Esophagus muscularis mucosa (tissue), 4 donors: ENCODE results near the gene FETUB. TPM values are rescaled to one million over a fixed set of nuclear protein-coding genes. Genes with fewer than 3 reads are reported as not detected.
"Not testable (repeated sequence)": the region's sequence is repeated elsewhere in the genome, so short reads cannot be mapped to it uniquely, and the experiment has no call there.

Experiments
- DNase-seq: peaks from one replicate; pipeline ENCODE4 v3.0.0-alpha.2; 2017; ENCODE audit errors: extremely low spot score
- H3K27ac ChIP-seq, 4 donors: fragments of 200-600 bp; sonication (generic); replicated peaks in 1 of 4; 1 replicate in 3 of 4; 2 replicates in 1 of 4; pipeline ENCODE4 v1.5.1; 2016 to 2019; ENCODE audit warnings: mild to moderate bottlenecking in 1 of 4
- H3K27me3 ChIP-seq, 4 donors: fragments of 200-600 bp; sonication (generic); one replicate each; pipeline versions ENCODE4 v1.5.1 to v1.6.0; 2016 to 2019
- H3K36me3 ChIP-seq, 4 donors: fragments of 200-600 bp; sonication (generic); one replicate each; pipeline ENCODE4 v1.5.1; 2016 to 2019
- H3K4me1 ChIP-seq, 4 donors: fragments of 200-600 bp; sonication (generic); one replicate each; pipeline ENCODE4 v1.5.1; 2016 to 2019
- H3K4me3 ChIP-seq, 4 donors: fragments of 200-600 bp; sonication (generic); 1 replicate in 2 of 4; 2 replicates in 2 of 4; pipeline ENCODE4 v1.5.1; 2016 to 2019; ENCODE audit warnings: mild to moderate bottlenecking in 4 of 4, moderate library complexity in 1 of 4
- H3K9me3 ChIP-seq, 4 donors: fragments of 200-600 bp; sonication (generic); 1 replicate in 3 of 4; 2 replicates in 1 of 4; pipeline ENCODE4 v1.5.1; 2016 to 2019
- EP300 ChIP-seq: sonication (generic); formaldehyde crosslinking; IDR thresholded peaks from one replicate; pipeline ENCODE4 v1.6.1; 2017; ENCODE audit warnings: antibody characterized with exemption
- POLR2A ChIP-seq: fragments of 450-650 bp; IDR thresholded peaks from one replicate; pipeline ENCODE4 v1.6.1; 2017; ENCODE audit warnings: antibody characterized with exemption, moderate library complexity, mild to moderate bottlenecking, low read depth
- POLR2AphosphoS5 ChIP-seq, 2 donors: sonication (generic); formaldehyde crosslinking; IDR thresholded peaks; one replicate each; pipeline ENCODE4 v1.6.1; 2017; ENCODE audit warnings: antibody characterized with exemption in 2 of 2
- WGBS: methylation state at CpG from one replicate; pipeline ENCODE4 v1.1.5; 2018; 5-methylcytosine and 5-hydroxymethylcytosine counted together
- intact Hi-C: fragments of 100-400 bp; cut with DNase I; formaldehyde crosslinking; loops from one replicate; pipeline ENCODE4 v1.15.1; 2023
- total RNA-seq, 4 donors: library from RNA; depleted of rRNA; stranded (reverse); fragments of >200 nt; gene quantifications; one replicate each; pipeline versions ENCODE4 v1.1.0 to v1.2.1, GENCODE V29; 2016
- TF ChIP-seq, protein P1 (sequence below), 3 experiments: fragments of 200-600 bp in 2 of 3; fragments of 450-650 bp in 1 of 3; sonication (generic) in 2 of 3; IDR thresholded peaks; one replicate each; pipeline ENCODE4 v1.5.1; 2017 to 2019; ENCODE audit warnings: antibody characterized with exemption in 3 of 3, mild to moderate bottlenecking in 2 of 3, moderate library complexity in 1 of 3

FETUB gene
- total RNA-seq, 4 donors from 2014 or later = not detected

DNA sequence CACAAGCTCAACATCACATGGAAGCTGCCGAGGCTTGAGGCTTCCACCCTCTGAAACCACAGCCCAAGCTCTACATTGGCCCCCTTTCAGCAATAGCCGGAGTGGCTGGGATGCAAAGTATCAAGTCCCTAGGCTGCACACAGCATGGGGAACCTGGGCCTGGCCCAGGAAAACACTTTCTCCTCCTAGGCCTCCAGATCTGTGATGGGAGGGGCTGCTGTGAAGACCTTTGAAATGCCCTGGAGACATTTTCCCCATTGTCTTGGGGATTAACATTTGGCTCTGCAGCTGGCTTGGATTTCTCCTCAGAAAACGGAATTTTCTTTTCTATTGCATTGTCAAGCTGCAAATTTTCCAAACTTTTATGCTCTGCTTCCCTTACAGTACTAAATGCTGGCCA, 43.8 kb downstream of the FETUB start:
- Histone ChIP-seq H3K36me3 (no peaks in the 10 kb centered on the region), H3K9me3 (no peaks in the 10 kb centered on the region), H3K27ac (no peak overlapping the region), H3K27me3 (peaks cover 0 to 32% (median 0%) of the 10 kb centered on the region in 4 donors), H3K4me1 (no peaks in the 10 kb centered on the region), H3K4me3 (no peak overlapping the region)
- no peak for DNase-seq
- intact Hi-C loops = no loop called here
- WGBS = 82% methylated on average over 3 of the region's 3 CpGs
- TF ChIP-seq POLR2AphosphoS5 (IDR thresholded peaks at IDR 0.05) = no peak
- TF ChIP-seq POLR2A = no peak
- TF ChIP-seq EP300 = no peak
- TF ChIP-seq, protein P1, sequence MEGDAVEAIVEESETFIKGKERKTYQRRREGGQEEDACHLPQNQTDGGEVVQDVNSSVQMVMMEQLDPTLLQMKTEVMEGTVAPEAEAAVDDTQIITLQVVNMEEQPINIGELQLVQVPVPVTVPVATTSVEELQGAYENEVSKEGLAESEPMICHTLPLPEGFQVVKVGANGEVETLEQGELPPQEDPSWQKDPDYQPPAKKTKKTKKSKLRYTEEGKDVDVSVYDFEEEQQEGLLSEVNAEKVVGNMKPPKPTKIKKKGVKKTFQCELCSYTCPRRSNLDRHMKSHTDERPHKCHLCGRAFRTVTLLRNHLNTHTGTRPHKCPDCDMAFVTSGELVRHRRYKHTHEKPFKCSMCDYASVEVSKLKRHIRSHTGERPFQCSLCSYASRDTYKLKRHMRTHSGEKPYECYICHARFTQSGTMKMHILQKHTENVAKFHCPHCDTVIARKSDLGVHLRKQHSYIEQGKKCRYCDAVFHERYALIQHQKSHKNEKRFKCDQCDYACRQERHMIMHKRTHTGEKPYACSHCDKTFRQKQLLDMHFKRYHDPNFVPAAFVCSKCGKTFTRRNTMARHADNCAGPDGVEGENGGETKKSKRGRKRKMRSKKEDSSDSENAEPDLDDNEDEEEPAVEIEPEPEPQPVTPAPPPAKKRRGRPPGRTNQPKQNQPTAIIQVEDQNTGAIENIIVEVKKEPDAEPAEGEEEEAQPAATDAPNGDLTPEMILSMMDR (IDR thresholded peaks at IDR 0.05) = no peak

DNA sequence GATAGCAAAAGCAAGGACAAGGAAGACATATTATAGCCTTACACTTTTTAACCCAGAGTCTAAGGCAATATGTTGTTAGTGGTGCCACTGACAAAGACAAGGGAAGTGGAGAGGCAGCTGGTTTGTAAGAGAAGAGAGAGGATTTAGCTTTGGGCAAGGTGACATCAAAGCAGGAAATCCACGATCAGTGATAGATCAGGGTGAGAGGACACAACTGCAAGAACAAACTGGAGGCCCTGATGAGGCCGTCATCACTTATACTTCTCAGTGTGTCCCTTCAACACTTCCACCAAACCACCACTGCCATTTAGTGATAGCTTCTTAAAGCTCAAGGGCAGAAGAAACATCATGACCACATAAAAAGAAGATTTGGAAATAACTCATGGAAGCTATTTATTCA, 46.3 kb downstream of the FETUB start:
- 50% methylated on average over 2 of the region's 2 CpGs for WGBS
- H3K9me3 ChIP-seq, H3K4me1 ChIP-seq, H3K36me3 ChIP-seq, intact Hi-C loops, DNase-seq, H3K27ac ChIP-seq, H3K4me3 ChIP-seq: not testable (repeated sequence)
- H3K27me3 ChIP-seq = peaks cover 0 to 32% (median 0%) of the 10 kb centered on the region in 4 donors

DNA sequence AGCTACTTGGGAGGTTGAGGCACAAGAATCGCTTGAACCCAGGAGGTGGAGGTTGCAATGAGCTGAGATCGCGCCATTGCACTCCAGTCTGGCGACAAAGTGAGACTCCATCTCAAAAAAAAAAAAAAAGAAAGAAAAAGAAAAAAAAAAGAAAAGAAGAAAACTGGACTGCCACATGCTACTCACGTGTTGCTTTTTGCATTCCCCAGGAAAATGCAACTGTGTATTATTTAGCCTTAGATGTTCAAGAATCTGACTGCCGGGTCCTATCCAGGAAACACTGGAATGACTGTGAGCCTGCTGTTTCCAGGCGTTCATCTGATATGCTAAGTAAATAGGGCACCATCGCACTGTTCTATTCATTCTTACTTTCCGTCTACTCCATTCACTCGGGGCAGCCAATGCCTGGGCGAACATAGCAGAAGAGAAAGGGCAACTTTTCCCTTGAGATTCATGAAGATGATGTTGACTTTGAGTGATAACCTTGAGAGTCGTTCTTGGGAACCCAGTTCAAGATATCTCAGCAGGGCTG, 47.0 kb downstream of the FETUB start:
- H3K4me3 ChIP-seq = no peak overlapping the region
- DNase-seq = no peak
- no peak overlapping the region for H3K27ac ChIP-seq
- TF ChIP-seq POLR2AphosphoS5 (IDR thresholded peaks at IDR 0.05) = no peak
- TF ChIP-seq, protein P1 (IDR thresholded peaks at IDR 0.05) = no peak
- no peak for TF ChIP-seq EP300
- TF ChIP-seq POLR2A = no peak
- no peaks in the 10 kb centered on the region for H3K4me1 ChIP-seq
- H3K27me3 ChIP-seq = peaks cover 0 to 32% (median 0%) of the 10 kb centered on the region in 4 donors
- H3K36me3 ChIP-seq = no peaks in the 10 kb centered on the region
- no peaks in the 10 kb centered on the region for H3K9me3 ChIP-seq
- 86% methylated on average over 12 of the region's 12 CpGs for whole genome bisulfite sequencing
- intact Hi-C loops = no loop called here

DNA sequence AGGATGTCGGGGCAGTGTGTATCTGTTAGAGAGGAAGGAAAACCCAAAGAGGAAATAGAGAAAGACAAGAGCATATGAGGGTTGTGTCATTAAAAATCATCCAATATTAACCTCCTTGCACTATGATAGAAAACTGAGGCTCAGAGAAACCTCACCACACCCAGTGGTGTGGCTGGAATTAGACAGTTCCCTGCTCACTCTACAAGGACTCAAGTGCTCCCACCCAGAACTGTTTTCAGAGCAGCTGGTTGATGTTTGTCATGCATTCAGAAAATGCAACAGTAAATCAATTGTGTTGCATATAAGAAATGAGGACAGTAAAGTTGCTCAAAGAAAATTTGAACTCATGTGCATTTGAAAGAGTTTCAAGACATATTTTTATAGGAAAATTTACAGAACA, 50.1 kb downstream of the FETUB start:
- 95% methylated on average over 1 of the region's 1 CpG for WGBS
- H3K27ac ChIP-seq, intact Hi-C loops, H3K4me1 ChIP-seq, DNase-seq, H3K36me3 ChIP-seq, H3K9me3 ChIP-seq, H3K4me3 ChIP-seq: not testable (repeated sequence)
- peaks cover 0 to 10% (median 0%) of the 10 kb centered on the region in 4 donors for H3K27me3 ChIP-seq

DNA sequence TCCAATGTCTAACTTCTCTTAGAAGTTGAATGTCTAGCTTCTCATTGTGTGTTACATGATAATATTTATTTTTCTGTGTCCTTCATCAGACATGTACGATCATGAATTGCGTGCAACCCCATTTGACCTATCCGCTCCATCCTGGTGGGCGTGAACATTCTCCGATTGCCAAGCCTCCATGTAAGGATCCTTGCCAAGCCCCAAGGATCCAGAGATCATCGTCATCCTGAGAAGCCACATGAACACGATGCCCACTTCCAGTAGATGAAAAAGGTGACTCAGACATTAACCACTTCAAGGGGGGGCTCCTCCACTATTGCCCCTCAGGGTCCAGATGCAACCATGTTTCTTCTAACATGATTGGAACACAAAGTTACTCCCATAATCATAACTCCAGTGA, 51.5 kb downstream of the FETUB start:
- no peak for TF ChIP-seq POLR2AphosphoS5 (IDR thresholded peaks at IDR 0.05)
- no peak for TF ChIP-seq POLR2A
- TF ChIP-seq, protein P1 (IDR thresholded peaks at IDR 0.05) = no peak
- TF ChIP-seq EP300 = no peak
- Histone ChIP-seq H3K9me3 (no peaks in the 10 kb centered on the region), H3K4me1 (no peaks in the 10 kb centered on the region), H3K27ac (no peak overlapping the region), H3K4me3 (no peak overlapping the region), H3K36me3 (no peaks in the 10 kb centered on the region), H3K27me3 (no peaks in the 10 kb centered on the region)
- 92% methylated on average over 7 of the region's 7 CpGs for WGBS
- intact Hi-C loops = no loop called here
- no peak for DNase-seq

DNA sequence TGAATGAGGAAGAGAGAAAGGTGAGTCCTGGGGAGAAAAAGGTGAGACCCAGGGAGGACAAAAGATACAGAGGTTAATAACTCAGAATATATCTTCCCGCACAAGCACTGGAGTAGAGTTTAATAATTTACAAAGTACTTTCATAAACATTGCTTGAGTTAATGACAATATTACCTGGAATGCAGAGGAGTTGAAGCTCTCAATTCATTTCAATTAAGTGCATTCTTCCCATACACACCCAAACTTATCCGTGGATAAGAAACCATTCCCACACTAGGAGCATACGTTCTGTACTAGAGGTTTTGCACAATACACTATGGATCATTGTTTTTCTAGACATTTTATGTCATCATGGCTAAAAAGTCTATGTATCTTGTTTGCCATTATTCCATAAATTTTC, 53.6 kb downstream of the FETUB start:
- no peak for DNase-seq
- TF ChIP-seq POLR2AphosphoS5 (IDR thresholded peaks at IDR 0.05) (no peak), POLR2A (no peak), EP300 (no peak)
- TF ChIP-seq, protein P1 (IDR thresholded peaks at IDR 0.05) = no peak
- Histone ChIP-seq H3K27me3 (no peaks in the 10 kb centered on the region), H3K27ac (no peak overlapping the region), H3K4me1 (no peaks in the 10 kb centered on the region), H3K9me3 (no peaks in the 10 kb centered on the region), H3K36me3 (no peaks in the 10 kb centered on the region), H3K4me3 (no peak overlapping the region)
- intact Hi-C loops = no loop called here
- WGBS = 87% methylated on average over 3 of the region's 3 CpGs
